COR-L47 (cell line): ENCODE data around the gene ATL2.
"Not testable (repeated sequence)": the region's sequence is repeated elsewhere in the genome, so short reads cannot be mapped to it uniquely, and the experiment has no call there.

ENCODE experiments used
- DNase-seq: peaks from one replicate; lab custom pipeline; 2025; lab: John Stamatoyannopoulos, UW

The ATL2 gene

GRCh38 chr2:38327580-38327979, 49.5 kb downstream of the ATL2 start:
- no peak for DNase-seq

DNA sequence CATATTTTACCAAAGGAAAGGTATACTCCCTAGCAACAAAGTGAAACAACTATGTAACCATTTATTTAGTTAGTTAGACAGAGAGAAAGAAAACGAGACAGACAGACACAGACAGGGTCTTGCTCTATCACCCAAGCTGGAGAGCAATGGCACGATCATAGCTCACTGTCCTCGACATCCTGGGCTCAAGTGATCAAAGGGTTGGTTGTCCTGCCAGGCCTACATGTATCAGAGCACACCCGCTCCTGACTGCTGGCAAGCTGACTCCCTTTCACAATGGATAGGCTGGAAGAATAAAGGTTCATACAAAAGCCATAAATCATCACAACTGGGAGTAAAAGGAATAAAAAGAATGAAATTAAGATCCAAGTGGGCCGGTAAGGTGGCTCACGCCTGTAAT, 53.5 kb downstream of the ATL2 start:
- DNase-seq = no peak

DNA sequence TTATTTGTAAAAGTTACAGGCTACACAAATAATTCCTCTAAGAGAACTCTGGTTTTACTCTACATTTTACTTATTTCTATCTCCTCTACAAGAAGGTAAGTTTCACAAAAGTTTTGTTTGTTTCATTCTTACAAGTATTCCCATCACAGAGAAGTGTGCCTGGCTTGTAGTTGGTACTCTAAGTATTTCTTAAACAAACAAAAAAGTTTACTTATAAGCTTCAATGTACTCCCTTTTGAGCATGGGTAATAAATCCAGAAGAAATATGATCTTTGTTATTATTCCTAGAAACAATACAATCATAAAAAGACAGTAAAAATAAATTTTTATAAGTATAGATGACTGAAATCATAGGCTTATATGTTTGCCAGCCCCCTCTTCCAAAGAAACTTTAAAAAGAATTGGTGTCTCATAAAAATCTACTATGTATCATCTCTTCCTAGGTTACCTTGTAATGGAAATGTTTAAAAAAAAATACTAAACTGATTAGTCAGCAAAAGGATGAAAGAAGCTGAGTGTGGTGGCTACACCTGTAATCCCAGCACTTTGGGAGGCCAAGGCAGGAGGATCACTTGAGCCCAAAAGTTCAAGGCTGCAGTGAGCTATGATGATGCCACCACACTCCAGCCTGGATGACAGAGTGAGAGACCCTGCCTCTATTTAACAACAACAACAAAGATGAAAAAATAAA, 54.7 kb downstream of the ATL2 start:
- no peak for DNase-seq

- DNase-seq = not testable (repeated sequence)
Measured at GRCh38 chr2:38319240-38319639, 57.8 kb downstream of the ATL2 start.

DNA sequence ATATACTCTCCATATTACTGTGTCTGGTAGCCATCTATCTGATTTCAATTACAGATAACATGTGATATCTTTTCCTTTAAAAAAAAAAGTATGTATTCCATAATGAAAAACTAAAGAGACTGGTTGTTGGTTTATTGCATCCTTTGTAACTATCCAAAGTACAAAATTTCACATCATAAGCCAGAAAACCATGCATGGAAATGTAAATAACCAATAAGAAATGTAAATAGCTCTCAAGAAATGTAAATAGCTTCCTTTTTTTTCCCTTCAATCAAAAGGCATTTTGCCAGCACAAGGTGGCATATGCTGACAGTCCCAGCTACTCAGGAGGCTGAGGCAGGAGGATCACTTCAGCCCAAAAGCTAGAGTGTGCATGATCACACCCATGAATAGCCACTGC, 59.3 kb downstream of the ATL2 start:
- no peak for DNase-seq

- peak; percentile 29 for DNase-seq
Measured at GRCh38 chr2:38315707-38316333, 61.3 kb downstream of the ATL2 start.

DNA sequence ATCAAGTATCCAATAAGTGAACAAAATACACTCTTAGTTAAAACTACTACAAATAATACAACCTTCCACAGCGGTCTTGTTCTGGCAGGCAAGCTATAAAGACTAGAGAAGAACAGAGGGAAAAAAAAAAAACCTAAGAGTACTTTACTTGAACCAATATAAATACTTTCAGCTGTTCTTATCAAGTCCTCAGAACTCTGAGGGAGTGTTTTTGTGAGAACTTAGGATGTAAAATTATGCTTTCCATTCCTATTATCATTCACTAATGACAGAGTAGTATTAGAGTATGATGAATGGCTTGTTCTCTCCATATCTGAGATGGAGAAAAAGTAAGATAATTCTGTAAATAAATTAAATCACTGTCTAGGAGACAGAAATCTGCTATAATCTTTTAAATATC, 68.3 kb downstream of the ATL2 start:
- DNase-seq = no peak

GRCh38 chr2:38301969-38302702, 74.9 kb downstream of the ATL2 start:
- DNase-seq = no peak

DNA sequence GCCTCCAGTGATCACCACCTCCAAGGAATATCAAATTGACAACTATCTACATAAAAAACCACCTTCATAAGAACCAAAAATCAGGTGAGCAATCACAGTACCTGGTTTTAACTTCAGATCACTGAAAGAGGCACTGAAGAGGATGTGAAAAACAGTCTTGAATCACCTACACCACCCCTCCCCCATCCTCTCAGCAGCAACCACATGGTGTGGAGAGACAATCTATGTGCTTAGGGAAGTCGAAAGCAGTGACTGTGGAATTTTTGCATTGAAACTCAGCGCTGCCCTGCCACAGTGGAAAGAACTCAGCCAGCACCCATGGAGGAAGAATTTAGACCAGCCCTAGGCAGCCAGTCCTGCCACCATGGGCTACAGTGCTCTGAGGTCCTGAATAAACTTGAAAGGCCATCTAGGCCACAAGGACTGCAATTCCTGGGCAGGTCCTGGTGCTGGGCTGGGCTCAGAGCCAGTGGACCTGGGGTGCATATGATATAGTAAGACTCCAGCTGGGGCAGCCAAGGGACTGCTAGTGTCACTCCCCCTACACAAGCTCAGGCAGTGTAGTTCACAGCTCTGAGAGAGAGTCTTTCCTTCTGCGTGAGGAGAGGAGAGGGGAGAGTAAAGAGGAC, 75.6 kb downstream of the ATL2 start:
- DNase-seq = no peak

DNA sequence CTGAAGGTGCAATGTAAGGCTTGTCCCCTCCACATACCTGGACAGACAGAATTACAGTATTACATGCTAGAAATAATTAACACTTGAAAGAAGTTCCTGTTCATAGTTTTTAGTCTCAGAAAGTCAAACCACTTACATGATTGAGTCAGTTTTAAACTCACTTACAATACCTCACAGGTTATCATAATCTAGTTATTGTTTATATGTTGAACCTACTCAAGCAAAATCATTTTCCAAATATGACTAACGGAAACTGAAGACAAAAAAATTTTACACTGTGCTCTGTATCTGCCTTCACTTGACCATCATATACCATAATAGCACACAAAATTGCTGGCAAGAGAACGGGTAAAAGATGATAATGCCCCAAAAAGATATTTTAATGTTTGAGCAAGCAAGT, 78.5 kb downstream of the ATL2 start:
- no peak for DNase-seq

GRCh38 chr2:38296197-38296780, 80.8 kb downstream of the ATL2 start:
- no peak for DNase-seq

DNA sequence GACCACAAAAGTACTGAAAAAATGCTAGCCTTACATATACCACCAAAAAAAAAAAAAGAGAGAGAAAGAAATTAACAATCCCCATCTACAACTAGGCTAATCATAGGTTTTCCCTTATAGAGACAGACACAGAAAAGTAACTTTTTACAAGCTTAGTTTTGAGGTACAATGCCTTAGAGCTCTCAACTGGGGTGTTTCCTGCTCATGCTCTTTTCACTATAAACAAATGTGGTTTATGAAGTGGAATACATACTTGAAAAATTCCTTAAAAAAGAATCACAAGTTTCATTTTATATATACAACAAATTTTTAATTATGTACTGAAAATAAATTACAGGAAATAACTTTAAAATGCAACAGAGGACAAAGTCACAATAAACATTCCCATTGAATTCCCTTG, 82.5 kb downstream of the ATL2 start:
- no peak for DNase-seq

DNA sequence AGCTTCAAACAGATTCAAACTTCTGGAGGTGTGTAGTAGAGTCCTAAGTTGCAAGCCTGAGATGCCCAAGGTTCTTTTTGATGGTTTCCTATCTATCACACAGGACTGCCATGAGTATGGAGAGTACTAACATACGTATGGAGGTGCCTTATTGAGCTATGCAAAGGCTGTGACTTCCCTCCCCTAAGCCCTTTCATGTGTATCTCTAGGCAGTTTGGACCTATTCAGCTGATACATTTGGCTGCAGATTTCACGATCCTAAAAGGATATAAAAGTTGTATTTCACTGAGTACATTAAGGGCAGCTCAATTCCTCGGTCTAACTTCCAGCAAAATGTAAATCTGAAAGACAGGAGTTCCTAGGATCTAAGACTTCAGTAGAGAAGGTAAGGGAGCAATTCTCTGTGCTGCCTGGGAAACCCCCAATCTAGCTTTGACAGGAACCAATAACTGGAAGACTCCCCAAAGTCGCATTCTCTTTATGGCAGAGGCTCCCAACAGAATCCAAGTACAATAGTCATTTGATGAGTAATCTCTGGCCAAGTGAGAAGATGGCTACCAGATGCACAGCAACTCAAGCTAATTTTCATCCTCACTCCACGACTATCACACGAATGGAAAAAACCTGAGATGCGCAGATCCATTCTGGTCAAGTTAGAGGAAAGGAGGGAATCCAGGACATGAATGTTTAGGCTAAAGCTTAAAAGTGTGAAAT, 83.8 kb downstream of the ATL2 start:
- no peak for DNase-seq

GRCh38 chr2:38290332-38290731, 86.7 kb downstream of the ATL2 start:
- DNase-seq = no peak

DNA sequence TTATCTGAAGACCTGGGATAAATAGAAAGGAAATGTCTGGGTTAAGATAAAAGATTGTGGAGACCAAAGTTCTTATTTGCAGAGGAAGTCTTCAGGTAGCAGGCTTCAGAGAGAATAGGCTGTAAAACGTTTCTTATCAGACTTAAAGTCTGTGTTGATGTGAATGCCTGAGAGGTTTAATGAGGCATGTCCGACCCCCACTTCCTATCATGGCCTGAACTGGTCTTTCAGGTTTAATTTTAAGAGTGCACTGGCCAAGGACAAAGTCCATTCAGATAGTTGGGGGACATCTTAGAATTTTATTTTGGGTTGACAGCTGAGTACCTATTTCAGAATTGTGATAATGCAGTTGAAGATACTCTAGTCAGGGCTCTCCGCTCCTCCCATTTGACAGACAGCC, 92.1 kb downstream of the ATL2 start:
- no peak for DNase-seq

GRCh38 chr2:38281095-38281742, 95.9 kb downstream of the ATL2 start:
- no peak for DNase-seq

GRCh38 chr2:38279201-38279600, 97.9 kb downstream of the ATL2 start:
- DNase-seq = no peak

GRCh38 chr2:38278117-38278438, 99.0 kb downstream of the ATL2 start:
- DNase-seq = not testable (repeated sequence)

DNA sequence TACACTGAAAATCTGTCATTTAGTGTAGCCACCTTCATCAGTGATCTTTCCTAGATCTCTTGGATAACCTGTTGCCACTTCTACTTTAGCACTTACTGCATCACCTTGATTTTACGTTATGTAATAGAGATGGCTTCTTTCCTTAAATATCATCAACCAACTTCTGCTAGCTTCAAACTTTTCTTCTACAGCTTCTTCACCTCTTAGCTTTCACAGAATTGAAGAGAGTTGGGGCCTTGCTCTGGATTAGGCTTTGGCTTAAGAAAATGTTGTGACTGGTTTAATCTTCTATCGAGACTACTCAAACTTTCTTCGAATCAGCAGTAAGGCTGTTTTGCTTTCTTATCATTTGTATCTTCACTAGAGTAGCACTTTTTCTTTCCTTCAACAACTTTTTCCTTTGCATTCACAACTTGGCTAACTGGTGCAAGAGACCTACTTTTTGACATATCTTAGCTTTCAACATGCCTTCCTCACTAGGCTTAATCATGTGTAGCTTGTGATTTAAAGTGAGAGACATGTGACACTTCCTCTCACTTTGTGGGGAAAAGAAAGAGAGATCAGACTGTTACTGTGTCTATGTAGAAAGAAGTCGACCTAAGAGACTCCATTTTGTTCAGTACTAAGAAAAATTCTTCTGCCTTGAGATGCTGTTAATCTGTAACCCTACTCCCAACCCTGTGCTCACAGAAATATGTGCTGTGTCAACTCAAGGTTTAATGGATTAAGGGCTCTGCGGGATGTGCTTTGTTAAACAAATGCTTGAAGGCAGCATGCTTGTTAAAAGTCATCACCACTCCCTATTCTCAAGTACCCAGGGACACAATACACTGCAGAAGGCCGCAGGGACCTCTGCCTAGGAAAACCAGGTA, 99.6 kb downstream of the ATL2 start:
- DNase-seq = no peak
